IMR-90 (cell line): Measurements from ENCODE around the gene TXNDC15. TPM values are rescaled to one million over a fixed set of nuclear protein-coding genes. Genes with fewer than 3 reads are reported as not detected.

Experiments
- ATAC-seq: fragments of 200-7000 bp; cut with Tn5 transposase; 2 replicates; pipeline ENCODE4 v1.9.1; 2020; ENCODE audit warnings: low read depth, mild to moderate bottlenecking, moderate library complexity
- BruUV-seq: library from RNA; stranded (reverse); fragments of 400-500 nt; replicated peaks from 2 replicates; lab custom pipeline; 2021; lab: Mats Ljungman, UMichigan
- CTCF ChIA-PET: fragments of 300-600 bp; formaldehyde crosslinking; extraction: SDS; loops from one replicate; lab custom pipeline; 2021; ENCODE audit warnings: antibody characterized with exemption; lab: Yijun Ruan, JAX
- POLR2A ChIA-PET: fragments of 300-600 bp; sonication (Branson Sonifier 250); formaldehyde crosslinking; loops from one replicate; lab custom pipeline; 2022; ENCODE audit warnings: antibody characterized with exemption; ENCODE audit not compliant: unreplicated experiment; lab: Charles Lee
- DNase-seq: peaks from one replicate; pipeline ENCODE4 v3.0.0; 2013
- H2AFZ ChIP-seq: replicated peaks from 2 replicates; pipeline ENCODE3; 2013; ENCODE audit warnings: low read length, mild to moderate bottlenecking; ENCODE audit not compliant: poor library complexity
- H2AK5ac ChIP-seq: 2 replicates; pipeline ENCODE4 v1.6.1; 2013; ENCODE audit warnings: low read depth, low read length, inconsistent platforms
- H2AK9ac ChIP-seq: replicated peaks from 2 replicates; pipeline ENCODE3; 2013; ENCODE audit warnings: mild to moderate bottlenecking, low read depth, low read length, moderate library complexity; ENCODE audit not compliant: poor library complexity
- H2BK120ac ChIP-seq: 2 replicates; pipeline ENCODE4 v1.6.1; 2013; ENCODE audit warnings: low read depth, low read length, inconsistent platforms
- H2BK15ac ChIP-seq: 3 replicates; pipeline ENCODE4 v1.6.1; 2013; ENCODE audit warnings: low read depth, low read length, inconsistent platforms
- H2BK20ac ChIP-seq: 2 replicates; pipeline ENCODE4 v1.6.1; 2013; ENCODE audit warnings: low read depth, mild to moderate bottlenecking, inconsistent platforms, low read length, moderate library complexity
- H2BK5ac ChIP-seq: 2 replicates; pipeline ENCODE4 v1.6.1; 2013; ENCODE audit warnings: mild to moderate bottlenecking, low read depth, low read length, inconsistent platforms; ENCODE audit not compliant: poor library complexity, severe bottlenecking
- H3K14ac ChIP-seq: replicated peaks from 2 replicates; pipeline ENCODE4 v1.6.1; 2013; ENCODE audit warnings: low read depth, low read length, inconsistent platforms
- H3K18ac ChIP-seq: 2 replicates; pipeline ENCODE4 v1.6.1; 2013; ENCODE audit warnings: low read depth, low read length, control low read depth
- H3K23ac ChIP-seq: 2 replicates; pipeline ENCODE4 v1.6.1; 2013; ENCODE audit warnings: low read depth, low read length, inconsistent platforms
- H3K27ac ChIP-seq: 2 replicates; pipeline ENCODE4 v1.5.1; 2013; ENCODE audit warnings: mild to moderate bottlenecking, control low read depth, low read length; ENCODE audit not compliant: insufficient read depth
- H3K27me3 ChIP-seq: 2 replicates; pipeline ENCODE4 v1.6.1; 2013; ENCODE audit warnings: low read length; ENCODE audit not compliant: control insufficient read depth, insufficient read depth
- H3K36me3 ChIP-seq: 2 replicates; pipeline ENCODE4 v1.6.1; 2013; ENCODE audit warnings: low read length, mixed read lengths; ENCODE audit not compliant: control insufficient read depth, insufficient read depth
- H3K4ac ChIP-seq: 2 replicates; pipeline ENCODE4 v1.6.1; 2013; ENCODE audit warnings: low read depth, low read length, inconsistent platforms
- H3K4me1 ChIP-seq: 2 replicates; pipeline ENCODE4 v1.6.1; 2013; ENCODE audit warnings: low read length, mixed read lengths; ENCODE audit not compliant: control insufficient read depth, insufficient read depth
- H3K4me2 ChIP-seq: 2 replicates; pipeline ENCODE4 v1.6.1; 2013; ENCODE audit warnings: low read depth, mild to moderate bottlenecking, control low read depth, low read length, moderate library complexity
- H3K4me3 ChIP-seq: 2 replicates; pipeline ENCODE4 v1.5.1; 2013; ENCODE audit warnings: low read depth, mild to moderate bottlenecking, control low read depth, low read length, moderate library complexity; ENCODE audit not compliant: insufficient read depth
- H3K56ac ChIP-seq: 2 replicates; pipeline ENCODE4 v1.6.1; 2013; ENCODE audit warnings: low read length, inconsistent platforms; ENCODE audit not compliant: insufficient read depth; ENCODE audit errors: extremely low read depth
- H3K79me1 ChIP-seq, 2 experiments: 2 replicates each; pipeline ENCODE4 v1.6.1; 2013; ENCODE audit warnings: low read length in 2 of 2, inconsistent platforms in 1 of 2, low read depth in 1 of 2
- H3K9ac ChIP-seq: 2 replicates; pipeline ENCODE4 v1.6.1; 2013; ENCODE audit warnings: low read depth, low read length, control low read depth
- H3K9me1 ChIP-seq: 2 replicates; pipeline ENCODE4 v1.6.1; 2013; ENCODE audit warnings: low read length, inconsistent platforms; ENCODE audit not compliant: insufficient read depth
- H3K9me3 ChIP-seq: 2 replicates; pipeline ENCODE4 v1.6.1; 2013; ENCODE audit warnings: low read length; ENCODE audit not compliant: control insufficient read depth, insufficient read depth
- H4K20me1 ChIP-seq: 2 replicates; pipeline ENCODE4 v1.6.1; 2013; ENCODE audit warnings: low read length, inconsistent platforms; ENCODE audit not compliant: insufficient read depth
- H4K5ac ChIP-seq: 2 replicates; pipeline ENCODE4 v1.6.1; 2013; ENCODE audit warnings: mild to moderate bottlenecking, low read depth, low read length, control low read depth
- H4K8ac ChIP-seq, 2 experiments: 2 replicates each; pipeline ENCODE4 v1.6.1; 2013; ENCODE audit warnings: low read depth in 2 of 2, low read length in 2 of 2, control low read depth in 1 of 2, inconsistent platforms in 1 of 2
- H4K91ac ChIP-seq: 2 replicates; pipeline ENCODE4 v1.6.1; 2013; ENCODE audit warnings: low read depth, low read length, inconsistent platforms; ENCODE audit not compliant: insufficient read depth
- BHLHE40 ChIP-seq: fragments of 150-350 bp; IDR thresholded peaks from 2 replicates; pipeline ENCODE4 v1.6.1; 2016; ENCODE audit warnings: mild to moderate bottlenecking, low read depth, low read length
- SMC3 ChIP-seq: fragments of 150-350 bp; IDR thresholded peaks from 2 replicates; pipeline ENCODE4 v1.6.1; 2016; ENCODE audit warnings: low read depth, mild to moderate bottlenecking, antibody characterized with exemption, low read length, moderate library complexity
- WGBS, 2 experiments: methylation state at CpG; one replicate each; pipeline versions ENCODE4 v1.1.5 to v1.1.7; 2013; ENCODE audit warnings: missing lambda C conversion rate in 2 of 2; ENCODE audit not compliant: insufficient read length in 1 of 2; ENCODE audit errors: extremely low coverage in 2 of 2; 5-methylcytosine and 5-hydroxymethylcytosine counted together
- dilution Hi-C: fragments of 300-500 bp; cut with HindIII; formaldehyde crosslinking; loops from one replicate; pipeline ENCODE4 v1.14.3; 2018; ENCODE audit warnings: low sequenced_read_pairs; ENCODE audit not compliant: unreplicated experiment
- in situ Hi-C: fragments of 300-500 bp; cut with MboI; formaldehyde crosslinking; loops from 3 replicates; pipeline ENCODE4 v1.14.3; 2019; ENCODE audit warnings: low sequenced_read_pairs, inconsistent platforms, mixed read lengths
- intact Hi-C: fragments of 100-400 bp; cut with micrococcal nuclease; formaldehyde crosslinking; loops from 2 replicates; pipeline ENCODE4 v1.10.0; 2022
- polyA plus RNA-seq, 3 experiments: library from polyadenylated mRNA; depleted of rRNA; stranded (reverse); fragments of >200 nt; gene quantifications; 2 replicates each; pipeline ENCODE4 v1.2.3, GENCODE V29; 2012; ENCODE audit warnings: low replicate concordance in 1 of 3
- total RNA-seq: library from RNA; depleted of rRNA; stranded (reverse); fragments of >200 nt; gene quantifications from 2 replicates; pipeline ENCODE4 v1.2.3, GENCODE V29; 2012
- TF ChIP-seq, protein P1 (sequence below): conservative IDR thresholded peaks from 2 replicates; pipeline ENCODE4 v1.5.1; 2012; ENCODE audit warnings: mild to moderate bottlenecking, low read depth, low read length, improper control_type of control experiment

Gene TXNDC15
- total and polyA plus RNA-seq, 2 of the 4 experiments (the other 2 are of a cell fraction): 87.0 to 125 TPM

DNA sequence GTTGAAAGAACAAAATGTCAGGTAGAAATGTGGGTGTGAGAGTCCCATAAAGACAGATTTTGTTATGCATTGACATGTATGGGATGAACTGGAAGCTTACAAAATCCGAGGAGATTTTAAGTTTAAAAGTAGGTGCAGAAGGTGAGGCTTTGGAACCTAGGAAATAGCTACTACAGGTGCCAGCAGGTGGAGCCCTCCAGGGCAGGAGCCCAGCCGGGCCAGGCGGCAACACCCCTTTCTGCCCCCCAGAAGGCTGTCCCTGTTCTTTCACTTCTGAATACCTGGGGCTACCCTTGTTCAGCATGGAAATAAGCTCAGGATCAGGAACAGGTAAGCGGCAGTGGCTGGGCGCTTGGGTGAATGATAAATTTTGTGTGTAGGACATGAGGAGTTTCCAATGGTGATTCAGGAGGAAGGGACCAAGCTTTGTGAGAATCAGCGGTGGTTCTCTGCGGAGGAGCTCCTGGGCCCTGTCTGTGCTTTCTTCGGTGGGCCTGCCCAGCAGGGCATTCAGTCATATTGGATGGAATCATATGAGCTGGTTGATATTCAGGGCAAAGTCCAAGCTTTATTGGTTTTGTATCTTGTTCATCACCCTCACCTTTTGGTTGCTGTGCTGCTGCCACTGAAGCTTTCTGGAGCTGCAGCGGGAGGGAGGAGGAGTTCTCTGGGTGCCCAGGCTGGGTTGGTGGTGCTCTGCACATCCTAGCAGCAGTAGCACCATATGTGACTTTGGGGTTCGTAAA, 43.1 kb downstream of the TXNDC15 start:
- no peak overlapping the region for H3K4me2 ChIP-seq
- no TSS peak for BruUV-seq
- ATAC-seq (no peak), DNase-seq (no peak)
- no peak overlapping the region for H3K9ac ChIP-seq
- no peak overlapping the region for H3K18ac ChIP-seq
- H2BK5ac ChIP-seq: no peak overlapping the region
- no peak overlapping the region for H3K56ac ChIP-seq
- no peak overlapping the region for H2BK120ac ChIP-seq
- H4K5ac ChIP-seq: no peak overlapping the region
- no peak overlapping the region for H2BK15ac ChIP-seq
- intact Hi-C loops (no loop called here), in situ Hi-C loops (no loop called here), dilution Hi-C loops (no loop called here)
- 82% methylated on average over 3 of the region's 10 CpGs; no CpG with 5 or more reads in 1 of the 2 experiments for WGBS, 2 experiments
- H2AFZ ChIP-seq: no peak overlapping the region
- no peak overlapping the region for H3K27ac ChIP-seq
- H3K14ac ChIP-seq: no peak overlapping the region
- no peak overlapping the region for H2AK5ac ChIP-seq
- TF ChIP-seq BHLHE40 (no peak), SMC3 (0 out of 2 replicates have a peak, but pooled peaks have one; percentile 13)
- TF ChIP-seq, protein P1, sequence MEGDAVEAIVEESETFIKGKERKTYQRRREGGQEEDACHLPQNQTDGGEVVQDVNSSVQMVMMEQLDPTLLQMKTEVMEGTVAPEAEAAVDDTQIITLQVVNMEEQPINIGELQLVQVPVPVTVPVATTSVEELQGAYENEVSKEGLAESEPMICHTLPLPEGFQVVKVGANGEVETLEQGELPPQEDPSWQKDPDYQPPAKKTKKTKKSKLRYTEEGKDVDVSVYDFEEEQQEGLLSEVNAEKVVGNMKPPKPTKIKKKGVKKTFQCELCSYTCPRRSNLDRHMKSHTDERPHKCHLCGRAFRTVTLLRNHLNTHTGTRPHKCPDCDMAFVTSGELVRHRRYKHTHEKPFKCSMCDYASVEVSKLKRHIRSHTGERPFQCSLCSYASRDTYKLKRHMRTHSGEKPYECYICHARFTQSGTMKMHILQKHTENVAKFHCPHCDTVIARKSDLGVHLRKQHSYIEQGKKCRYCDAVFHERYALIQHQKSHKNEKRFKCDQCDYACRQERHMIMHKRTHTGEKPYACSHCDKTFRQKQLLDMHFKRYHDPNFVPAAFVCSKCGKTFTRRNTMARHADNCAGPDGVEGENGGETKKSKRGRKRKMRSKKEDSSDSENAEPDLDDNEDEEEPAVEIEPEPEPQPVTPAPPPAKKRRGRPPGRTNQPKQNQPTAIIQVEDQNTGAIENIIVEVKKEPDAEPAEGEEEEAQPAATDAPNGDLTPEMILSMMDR: peak; percentile 11; the same call in 1 of the 2 replicates
- peaks cover 3 to 13% of the 10 kb centered on the region in 2 experiments; a peak in 3 of 4 replicates for H3K79me1 ChIP-seq
- peaks cover 3% of the 10 kb centered on the region; the same call in 1 of the 2 replicates for H3K9me1 ChIP-seq
- no peak overlapping the region for H4K8ac ChIP-seq
- H3K23ac ChIP-seq: no peak overlapping the region
- H2AK9ac ChIP-seq: peak overlapping the region; percentile 56
- CTCF ChIA-PET: no interaction called here
- H3K4me3 ChIP-seq: no peak overlapping the region
- H3K4ac ChIP-seq: no peak overlapping the region
- no peaks in the 10 kb centered on the region for H3K27me3 ChIP-seq
- peaks cover 8% of the 10 kb centered on the region for H3K36me3 ChIP-seq
- H2BK20ac ChIP-seq: no peak overlapping the region
- no peaks in the 10 kb centered on the region for H3K9me3 ChIP-seq
- H4K91ac ChIP-seq: no peak overlapping the region
- POLR2A ChIA-PET: no interaction called here
- peaks cover 2% of the 10 kb centered on the region; the same call in 1 of the 2 replicates for H3K4me1 ChIP-seq
- H4K20me1 ChIP-seq: no peaks in the 10 kb centered on the region
